Activated naive CD4-positive, alpha-beta T cell (primary cell): Measurements from ENCODE around the gene CCDC12.
"Not testable (repeated sequence)": the region's sequence is repeated elsewhere in the genome, so short reads cannot be mapped to it uniquely, and the experiment has no call there.

Experiments
- DNase-seq, 4 experiments: peaks; one replicate each; lab custom pipeline; 2025; lab: John Stamatoyannopoulos, UW

The CCDC12 gene

GRCh38 chr3:46922426-46922825 lies 54.1 kb downstream of the CCDC12 start:
- DNase-seq, result no peak

GRCh38 chr3:46921871-46922271 lies 54.7 kb downstream of the CCDC12 start:
- DNase-seq, result no peak

GRCh38 chr3:46921041-46921440 lies 55.5 kb downstream of the CCDC12 start:
- DNase-seq, result no peak

DNA sequence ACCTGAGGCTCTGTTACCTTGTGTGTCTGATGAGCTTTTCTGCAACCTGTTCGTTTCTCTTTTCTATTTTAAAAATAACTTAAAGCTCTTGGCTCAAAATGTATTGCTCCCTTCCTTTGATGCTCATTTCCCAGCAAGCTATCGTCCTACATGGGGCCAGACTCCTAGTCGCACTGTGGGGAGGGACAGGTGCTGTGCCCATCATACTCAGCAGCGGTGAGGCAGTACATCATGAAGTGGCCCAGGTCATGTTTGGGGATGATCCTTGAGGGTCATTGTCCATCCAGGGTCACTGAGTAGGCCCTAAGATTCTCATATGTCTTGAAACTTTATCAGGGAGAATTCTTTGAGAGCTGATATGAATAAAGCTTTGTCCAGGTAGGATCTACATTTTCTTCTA lies 57.9 kb downstream of the CCDC12 start:
- no peak for DNase-seq

- DNase-seq, result no peak
These were observed 58.3 kb downstream of the CCDC12 start for GRCh38 chr3:46918202-46918601.

GRCh38 chr3:46917257-46917656 lies 59.3 kb downstream of the CCDC12 start:
- no peak for DNase-seq

DNA sequence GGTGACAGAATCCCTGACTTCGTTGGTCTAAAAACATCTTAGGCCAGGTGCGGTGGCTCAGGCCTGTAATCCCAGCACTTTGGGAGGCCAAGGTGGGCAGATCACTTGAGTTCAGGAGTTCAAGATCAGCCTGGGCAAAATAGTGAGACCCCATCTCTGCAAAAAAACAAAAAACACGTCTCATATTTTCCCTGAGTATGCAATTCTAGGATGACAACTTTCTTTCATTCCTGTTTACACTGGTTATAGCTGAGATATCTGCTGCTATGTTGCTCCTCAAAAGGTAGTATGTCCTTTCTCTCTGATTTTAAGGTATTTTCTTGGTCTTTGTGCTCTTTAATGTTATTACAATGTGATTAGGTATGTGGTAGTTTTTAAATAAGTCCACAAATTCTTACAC lies 59.7 kb downstream of the CCDC12 start:
- no peak for DNase-seq

- DNase-seq, result no peak
These were observed 60.3 kb downstream of the CCDC12 start for GRCh38 chr3:46916278-46916677.

- DNase-seq, result no peak
These were observed 61.2 kb downstream of the CCDC12 start for GRCh38 chr3:46915297-46915822.

DNA sequence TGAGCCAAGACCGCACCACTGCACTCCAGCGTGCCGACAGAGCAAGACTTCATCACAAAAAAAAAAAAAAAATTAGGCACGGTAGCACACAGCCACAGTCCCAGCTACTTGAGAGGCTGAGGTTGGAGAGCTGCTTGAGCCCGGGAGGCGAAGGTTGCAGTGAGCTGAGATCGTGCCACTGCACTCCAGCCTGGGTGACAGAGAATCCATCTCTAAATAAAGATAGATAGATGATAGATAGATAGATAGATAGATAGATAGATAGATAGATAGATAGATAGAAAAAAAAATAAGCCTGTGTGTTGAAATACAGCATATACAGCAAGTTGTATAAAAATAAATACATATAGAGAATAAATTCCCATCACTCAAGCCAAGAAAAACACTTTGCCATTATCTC lies 61.7 kb downstream of the CCDC12 start:
- DNase-seq, result no peak

- DNase-seq, result no peak
These were observed 62.9 kb downstream of the CCDC12 start for GRCh38 chr3:46913644-46914043.

DNA sequence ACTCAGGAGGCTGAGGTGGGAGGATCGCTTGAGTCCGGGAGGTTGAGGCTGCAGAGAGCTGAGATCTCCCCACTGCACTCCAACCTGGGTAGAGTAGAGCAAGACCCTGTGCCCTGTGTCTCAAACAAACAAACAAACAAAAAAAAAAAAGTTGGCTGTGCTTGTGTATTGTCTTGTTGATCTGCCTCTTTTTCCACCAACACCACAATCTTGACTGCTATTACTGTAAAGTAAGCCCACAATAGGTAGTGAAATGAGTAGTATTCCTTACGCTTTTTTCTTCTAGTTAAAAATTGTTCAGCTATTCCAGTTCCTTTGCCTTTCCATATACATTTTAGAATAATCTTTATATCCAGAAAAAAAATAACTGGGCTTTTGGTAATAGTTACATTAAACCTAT lies 63.6 kb downstream of the CCDC12 start:
- no peak for DNase-seq

GRCh38 chr3:46910914-46911313 lies 65.6 kb downstream of the CCDC12 start:
- DNase-seq, result not testable (repeated sequence)

DNA sequence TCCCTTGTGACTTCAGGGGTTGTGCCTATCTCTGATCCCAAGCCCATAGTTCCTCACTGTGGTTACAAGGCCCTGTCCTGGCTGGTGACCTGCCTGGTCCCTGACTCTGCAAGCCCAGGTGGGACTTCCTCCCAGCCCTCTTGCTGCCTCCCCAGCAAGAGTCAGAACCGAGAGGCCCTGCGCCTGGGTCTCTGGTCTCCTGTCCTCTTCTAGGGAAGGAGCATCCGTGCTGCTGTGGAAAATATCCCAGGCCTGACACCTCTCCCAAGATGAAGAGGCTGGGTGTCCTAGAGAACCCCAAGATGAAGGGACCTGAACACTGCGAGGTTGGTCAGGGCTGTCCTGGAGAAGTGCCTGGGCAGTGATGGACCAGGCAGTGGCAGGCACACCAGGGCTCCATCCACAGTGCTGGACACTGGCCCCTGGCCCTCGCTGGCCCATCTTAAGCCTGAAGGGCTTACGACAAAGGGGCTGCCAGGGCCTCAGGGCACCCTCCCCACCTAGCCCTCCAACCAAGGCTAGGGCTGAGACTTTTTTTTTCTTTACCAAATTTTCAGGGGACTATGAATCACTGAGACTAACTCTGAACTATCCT lies 66.3 kb downstream of the CCDC12 start:
- no peak for DNase-seq

DNA sequence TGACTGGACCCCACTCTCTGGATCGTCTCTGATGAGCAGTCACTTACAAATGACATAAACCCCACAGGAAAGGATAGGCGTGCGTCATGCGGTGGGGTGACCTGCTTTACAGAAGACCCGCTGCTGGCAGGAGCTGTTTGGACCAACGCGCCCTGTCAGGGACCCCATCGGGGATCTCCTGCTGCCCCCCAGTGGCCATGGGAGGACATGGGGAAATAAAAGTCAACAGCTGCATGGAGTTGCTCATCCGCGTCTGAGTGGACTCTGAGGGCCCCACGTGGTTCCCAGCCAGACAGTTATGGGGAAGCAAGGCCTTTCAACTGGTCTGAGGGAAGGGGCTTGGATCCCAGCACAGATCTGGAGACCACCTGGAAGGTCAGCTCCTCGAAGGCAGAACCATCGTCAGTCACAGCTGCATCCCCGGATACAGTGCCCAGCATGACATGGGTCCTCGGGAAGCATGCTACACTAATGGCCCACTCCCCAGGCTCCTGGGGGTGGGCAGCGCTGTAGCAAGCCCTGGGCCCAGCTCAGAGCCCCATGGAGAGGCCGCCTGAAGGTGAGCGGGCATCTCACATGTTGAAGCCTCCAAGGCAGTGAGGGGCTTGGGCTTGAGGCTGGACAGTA lies 66.9 kb downstream of the CCDC12 start:
- DNase-seq, result peak; percentile 15 to 72 (median 58)

DNA sequence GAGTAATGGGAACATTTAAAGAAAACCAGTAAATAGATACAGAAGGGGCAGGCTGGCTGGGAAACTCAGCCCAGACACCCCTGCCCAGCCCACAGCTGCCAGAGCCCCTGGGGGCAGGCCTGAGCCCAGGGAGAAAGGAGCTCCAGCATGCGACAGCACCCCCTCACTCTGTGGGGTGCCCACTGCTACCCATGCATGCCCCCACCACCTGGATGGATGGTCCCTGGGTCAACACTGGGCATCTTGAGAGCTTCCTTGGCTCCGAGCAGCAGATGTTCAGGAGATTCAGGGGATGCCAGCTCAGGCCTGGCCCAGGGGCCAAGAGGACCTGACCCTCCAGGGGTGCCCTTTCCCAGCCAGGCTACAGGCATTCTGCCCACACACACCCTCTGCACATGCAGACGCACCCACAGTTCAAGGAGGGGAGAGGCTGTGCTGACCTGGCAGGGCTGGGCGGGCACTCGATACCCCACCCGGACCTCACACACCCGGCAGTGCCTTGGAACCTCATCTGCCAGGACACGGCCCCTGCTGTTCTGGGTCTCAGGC lies 67.5 kb downstream of the CCDC12 start:
- DNase-seq, result no peak

DNA sequence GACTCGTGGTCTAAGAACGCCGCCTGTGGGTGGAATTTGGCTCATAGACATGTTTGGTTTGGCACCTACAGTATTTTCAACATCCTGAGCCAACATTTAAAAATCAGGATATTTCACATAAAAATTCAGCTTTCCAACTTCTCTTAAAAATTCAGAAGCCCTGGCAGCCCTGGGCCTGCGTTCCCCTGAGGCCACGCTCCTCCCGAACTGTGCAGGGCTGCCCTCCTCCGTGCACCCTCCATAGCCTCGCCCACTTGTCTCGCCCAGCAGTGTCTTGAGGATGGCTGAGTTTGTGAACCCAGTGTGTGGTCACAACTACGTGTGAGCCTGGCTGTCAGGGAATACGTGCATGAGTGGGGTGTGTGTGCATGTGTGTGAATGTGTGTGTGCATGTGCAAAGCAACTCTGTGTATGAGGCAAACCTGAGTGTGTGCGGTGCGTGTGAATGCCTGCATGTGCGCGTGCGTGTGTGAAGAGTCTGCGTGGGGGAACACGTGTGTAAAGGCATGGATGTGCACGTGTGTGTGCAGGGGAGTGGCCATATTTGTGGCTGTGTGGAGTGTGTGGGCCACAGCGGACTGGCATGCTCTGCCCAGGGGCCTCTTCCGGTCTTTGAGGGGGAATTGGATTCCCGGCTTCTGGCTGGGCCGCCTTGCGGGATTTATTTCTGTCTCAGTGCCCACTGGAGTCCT lies 68.1 kb downstream of the CCDC12 start:
- no peak for DNase-seq

DNA sequence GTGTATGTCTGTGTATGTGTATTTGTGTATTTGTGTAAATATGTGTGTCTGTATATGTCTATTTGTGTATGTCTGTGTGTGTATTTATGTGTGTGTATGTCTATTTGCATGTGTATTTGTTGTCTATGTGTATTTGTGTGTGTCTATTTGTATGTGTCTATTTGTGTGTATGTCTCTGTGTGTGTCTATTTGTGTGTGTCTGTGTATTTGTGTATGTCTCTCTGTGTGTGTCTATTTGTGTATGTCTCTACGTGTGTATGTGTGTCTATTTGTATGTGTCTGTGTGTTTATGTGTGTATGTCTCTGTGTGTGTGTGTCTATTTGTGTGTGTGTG lies 68.6 kb downstream of the CCDC12 start:
- DNase-seq, result no peak

DNA sequence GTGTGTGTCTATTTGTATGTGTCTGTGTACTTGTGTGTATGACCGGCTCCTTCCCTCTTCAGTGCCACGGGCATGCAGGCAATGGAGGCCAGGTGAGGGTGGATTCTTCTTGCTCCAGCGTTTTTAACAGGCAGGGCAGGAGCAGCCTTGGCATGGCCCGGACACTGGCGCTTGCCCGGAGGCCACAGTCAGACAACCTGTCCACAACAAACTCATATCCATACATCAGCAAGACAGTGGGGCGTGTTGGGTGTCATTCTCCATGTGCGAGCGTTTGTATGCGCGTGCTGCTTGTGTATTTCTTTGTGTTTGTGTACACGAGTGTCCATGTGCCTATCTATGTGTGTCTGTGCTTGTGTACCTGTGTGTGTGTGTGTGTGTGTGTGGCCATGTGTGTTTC lies 69.3 kb downstream of the CCDC12 start:
- no peak for DNase-seq

GRCh38 chr3:46906471-46907058 lies 70.0 kb downstream of the CCDC12 start:
- DNase-seq, result no peak

- DNase-seq, result no peak
These were observed 70.7 kb downstream of the CCDC12 start for GRCh38 chr3:46905661-46906451.

DNA sequence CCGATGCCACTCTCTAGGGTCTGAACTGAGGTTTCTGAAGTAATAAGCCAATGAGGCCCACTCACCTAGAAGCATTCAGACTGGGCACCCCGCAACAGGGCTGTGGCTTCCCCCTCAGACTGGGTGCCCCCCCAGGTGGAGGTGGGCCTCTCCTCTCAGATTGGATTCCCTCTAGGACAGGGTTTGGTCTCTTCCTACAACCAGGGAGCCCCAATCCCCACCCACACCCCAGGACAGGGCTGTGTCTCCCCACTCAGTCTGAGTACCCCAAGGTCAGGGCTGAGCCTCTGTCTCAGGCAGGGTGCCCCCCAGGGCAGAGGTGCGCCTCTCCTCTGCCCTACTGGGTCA lies 71.4 kb downstream of the CCDC12 start:
- no peak for DNase-seq
